ENCODE data around the gene PHB1. TPM values are rescaled to one million over a fixed set of nuclear protein-coding genes. Genes with fewer than 3 reads are reported as not detected.

PHB1 gene
- total RNA-seq = 52.5 TPM

DNA sequence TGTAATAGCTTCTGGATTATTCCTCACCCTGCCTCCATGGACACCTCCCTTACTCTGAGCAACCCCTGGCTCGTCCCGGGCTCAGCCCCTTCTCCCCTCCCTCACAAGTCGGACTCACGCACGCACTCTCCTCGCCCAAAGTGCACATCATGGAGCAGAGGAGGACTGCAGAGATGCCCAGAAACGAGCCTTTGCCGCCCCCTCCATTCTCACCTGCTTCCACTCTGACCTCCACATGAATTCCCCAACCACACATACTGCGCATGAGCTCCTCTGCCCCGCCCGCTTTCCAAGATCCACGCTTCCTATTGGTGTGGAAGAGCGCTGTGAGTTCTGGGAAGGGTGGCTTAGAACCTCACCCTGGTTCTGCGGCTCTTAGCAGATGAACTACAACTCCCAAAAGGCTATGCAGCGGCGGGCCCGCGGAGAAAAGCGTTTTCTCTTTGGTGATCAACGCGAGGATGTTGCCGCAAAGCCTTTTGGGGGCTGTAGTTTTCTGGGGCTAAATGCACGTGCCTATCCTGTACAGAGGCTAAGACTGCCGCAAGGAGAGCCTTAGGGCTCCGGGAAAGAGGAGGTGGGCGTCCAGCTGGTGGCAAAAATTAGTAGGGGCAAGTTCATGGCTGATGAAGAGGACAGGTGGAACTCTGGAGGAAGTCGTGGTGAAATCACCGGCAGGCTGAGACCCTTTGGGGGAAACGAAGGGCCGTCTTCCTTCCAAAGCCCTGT, at the start of gene PHB1:
Gene PHB1 (minus strand): TSS at position 261 of the 729 bp plus-strand sequence. CDS start 1,618 bp downstream, outside the sequence.
- DNase-seq = peak; percentile 98

DNA sequence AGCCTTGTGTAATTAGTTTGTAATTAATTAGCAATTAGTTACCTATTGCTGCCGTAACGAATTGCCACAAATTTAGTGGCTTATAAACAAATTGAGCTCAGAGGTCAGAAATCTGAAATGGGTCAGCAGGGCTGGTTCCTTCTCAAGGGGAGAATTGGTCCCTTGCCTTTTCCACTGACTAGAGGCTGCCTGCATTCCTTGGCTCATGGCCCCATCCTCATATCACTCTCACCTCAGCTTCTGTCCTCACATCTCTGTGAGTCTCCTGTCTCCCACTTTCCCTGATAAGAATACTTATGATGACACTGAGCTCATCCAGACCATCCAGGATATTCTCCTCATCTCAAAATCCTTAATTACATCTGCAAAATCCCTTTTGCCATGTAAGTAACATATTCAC, 49.4 kb upstream of the PHB1 start:
- DNase-seq = no peak

DNA sequence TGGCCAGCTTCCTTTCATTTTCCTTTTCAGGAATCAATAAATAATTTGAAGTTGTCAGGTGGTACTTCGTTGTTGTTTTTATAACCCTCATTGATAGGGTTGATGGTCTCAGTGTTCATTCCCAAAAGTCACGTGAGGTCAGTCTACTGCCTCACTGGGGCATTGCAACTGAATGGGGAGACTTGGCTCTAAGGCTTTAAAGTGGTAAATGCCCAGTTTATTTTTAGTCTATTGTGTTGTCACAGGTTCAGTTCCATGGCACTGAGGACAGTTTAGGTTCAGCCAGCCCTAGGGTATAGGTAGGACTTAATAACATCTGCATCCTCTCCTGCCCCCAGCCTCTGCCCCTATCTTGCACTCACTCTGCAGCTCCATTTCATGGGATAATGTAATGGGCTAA, 46.9 kb upstream of the PHB1 start:
- no peak for DNase-seq

DNA sequence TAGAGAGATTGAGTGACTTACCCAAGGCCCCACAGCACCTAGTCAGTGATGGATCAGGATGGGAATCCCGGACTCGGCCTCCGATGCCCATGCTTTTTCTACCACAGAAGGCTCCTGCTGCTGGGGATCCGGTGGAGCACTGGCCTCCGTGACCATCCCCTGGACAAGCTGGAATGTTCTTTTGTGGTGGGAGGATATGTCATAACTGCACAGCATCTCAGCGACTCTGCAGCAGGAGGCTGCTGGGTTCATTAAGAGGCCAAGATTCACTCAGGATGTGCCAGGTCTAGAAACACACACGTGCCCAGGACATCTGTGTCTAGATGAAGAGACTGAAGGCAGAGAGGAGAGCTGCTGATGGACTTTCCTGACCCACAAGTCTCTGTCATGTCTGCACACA, 45.7 kb upstream of the PHB1 start:
- no peak for DNase-seq

DNA sequence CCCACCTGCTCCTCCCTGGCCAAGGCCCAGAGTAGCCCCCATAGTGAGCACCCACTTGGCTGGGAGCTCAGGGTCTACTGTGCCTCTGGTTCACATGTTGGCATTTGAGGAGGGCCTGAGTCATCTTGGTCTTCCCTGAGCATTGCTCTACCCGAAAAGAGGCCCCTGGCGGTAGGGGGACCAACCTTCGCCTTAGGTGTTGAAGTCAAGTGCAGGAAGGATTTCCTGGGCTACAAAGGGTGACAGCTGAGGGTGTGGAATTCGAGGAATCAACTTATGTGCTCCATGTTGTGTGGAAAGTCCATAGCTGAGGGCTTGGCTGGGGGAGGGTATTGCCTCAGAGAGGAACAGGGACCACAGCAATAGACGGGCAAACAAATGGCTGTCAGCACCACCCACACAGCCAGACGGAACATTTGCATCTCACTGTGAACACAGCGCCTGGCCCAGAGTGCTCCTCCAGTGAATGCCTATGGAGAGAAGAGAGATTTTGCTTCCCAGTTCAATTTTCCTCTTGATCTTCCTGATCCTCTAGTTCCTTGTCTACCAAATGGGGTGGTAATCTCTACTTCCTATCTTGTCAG, 44.8 kb upstream of the PHB1 start:
- DNase-seq = no peak

DNA sequence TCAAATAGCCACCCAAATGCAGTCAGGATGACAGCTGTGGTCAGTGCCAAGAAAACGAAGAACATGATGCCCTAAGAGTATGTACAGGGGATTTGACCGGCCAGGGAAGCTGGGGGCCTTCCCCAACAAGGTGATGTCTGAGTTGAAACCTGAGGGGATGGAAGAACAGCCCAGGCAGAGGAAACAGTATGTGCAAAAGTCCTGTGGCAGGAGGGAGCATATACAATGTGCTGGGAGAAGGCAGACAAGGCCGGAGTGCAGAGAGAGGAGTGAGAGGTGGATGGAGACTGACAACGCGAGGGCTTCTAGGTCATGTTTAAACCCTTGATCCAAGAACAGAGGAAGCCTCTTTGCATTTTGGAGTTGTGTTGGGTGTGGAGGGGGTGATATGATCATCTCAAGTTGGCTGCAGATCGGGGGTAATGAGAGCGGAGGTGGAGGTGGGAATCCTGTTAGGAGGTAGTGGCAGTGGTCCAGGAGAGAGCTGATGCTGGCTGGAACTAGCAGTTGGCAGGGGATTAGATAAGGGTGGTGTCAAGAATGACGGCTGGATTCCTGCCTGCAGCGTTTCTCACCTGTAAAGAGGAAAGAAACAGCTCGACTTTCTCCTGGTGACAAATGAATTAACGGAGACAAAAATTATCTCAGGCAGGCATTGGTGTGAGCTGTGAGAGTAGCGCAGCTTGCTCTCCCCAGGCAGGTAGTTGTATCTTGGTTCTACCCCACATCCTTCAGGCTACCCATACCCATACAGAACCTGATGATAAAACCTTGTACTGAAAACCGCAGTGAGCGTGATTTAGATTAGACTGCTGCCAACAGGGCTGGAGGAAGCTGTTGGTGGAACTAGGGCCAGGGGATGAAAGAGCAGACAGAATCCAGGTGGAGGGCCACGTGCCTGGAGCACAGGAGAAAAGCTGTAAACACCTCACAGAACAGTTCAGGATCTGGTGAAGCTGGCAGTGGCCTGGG, 43.2 kb upstream of the PHB1 start:
- no peak for DNase-seq

DNA sequence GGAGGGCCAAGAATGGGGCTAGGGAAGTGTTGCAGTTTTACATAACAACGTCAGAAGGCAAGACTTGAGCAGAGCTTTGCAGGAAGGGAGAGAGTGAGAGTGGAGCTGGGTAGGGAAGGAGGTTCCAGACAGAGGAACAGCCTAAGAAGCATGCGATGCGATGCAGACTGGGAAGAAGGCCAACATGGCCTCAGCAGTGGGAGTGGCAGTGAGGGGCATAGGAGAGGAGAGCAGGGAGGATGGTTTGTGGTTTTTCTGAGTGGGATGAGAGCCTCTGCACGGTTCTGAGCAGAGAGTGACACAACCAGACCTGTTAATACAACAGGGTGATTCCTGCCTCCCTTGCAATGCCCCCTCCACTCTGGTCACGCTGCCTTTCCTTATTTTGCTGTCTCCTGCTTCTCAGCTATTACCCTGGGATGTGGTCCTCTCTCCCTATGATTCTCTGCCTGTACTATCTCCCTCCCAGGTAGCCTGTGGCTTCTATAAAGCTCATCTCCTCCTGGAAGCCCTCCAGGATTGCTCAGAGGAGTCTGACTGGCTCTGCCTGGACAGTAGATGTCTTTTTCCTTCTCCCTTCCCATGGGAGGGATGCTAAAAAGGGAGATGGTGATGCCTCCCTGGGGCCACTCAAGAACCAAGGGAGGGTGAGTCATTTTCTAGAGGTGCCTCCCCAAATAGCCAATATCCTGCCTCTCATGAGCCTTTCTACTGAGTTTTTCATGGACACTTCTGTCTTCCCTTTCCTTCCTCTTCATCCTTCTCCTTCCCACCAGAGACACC, 41.7 kb upstream of the PHB1 start:
- DNase-seq = peak; percentile 65

DNA sequence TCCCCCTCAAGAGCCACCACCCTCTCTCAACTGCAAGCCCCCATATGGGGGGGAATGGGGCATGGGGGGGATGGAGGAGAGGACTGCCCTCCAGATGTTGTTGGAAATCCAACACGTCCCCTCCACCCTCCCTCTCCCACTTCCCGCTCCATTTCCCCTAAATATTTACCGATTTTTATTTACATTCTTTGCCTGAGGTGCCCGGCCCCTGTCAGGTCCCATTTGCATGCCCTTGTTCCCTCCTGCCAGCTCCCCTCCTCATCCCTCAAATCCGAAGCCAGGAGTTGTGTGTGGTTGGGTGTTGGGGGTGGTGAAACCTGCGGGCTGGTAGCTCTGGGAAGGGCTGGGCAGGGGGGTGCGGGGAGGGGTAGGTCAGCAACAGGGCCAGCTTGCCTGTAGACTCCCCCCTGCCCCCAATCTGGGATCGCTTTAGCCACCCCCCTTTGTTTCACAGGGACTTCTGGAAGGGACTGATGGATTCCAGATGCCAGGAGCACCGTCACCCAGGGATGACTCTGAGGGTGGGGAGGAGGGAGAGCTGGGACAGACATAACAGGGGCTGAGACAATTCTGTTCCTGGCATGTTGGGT, 40.7 kb upstream of the PHB1 start:
- peak; percentile 69 for DNase-seq

DNA sequence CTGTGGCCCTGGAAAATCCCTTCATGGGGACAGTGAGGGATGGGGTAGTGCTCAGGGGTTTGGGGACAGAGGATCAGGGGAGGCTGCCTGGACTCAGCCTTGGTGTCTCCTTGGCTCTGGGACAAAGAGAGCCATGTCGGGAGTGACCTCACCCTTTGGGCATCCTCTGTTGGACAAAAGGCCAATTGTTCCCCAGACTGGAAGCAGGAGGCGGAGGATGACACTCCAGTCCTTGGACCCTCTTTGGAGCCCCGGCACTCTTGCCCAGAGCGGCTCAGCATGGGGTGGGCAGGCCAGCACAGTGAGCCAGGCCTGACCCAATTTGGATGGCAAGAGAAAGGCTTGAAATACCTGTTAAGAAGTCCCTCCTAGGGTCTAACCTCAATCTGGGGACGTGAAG, 39.4 kb upstream of the PHB1 start:
- DNase-seq = no peak

DNA sequence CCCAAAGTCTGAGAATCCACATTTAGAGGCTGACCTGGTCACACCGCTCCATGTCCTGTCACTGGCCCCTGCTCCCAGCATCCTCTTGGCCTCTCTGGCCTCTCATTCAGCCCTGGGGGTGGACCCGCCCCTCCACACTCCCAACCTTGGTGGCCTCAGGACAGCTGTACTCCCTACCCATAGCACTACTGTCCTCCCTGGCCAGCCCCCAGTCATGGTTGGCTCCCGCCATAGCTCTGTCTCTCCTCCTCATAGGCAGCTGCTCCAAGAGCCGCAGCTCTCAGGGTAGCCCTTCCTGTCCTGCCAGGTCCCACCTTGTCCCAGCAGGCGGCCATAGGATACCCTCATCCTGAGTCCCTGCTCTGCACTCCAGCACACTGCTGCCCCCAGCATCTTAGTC, 38.0 kb upstream of the PHB1 start:
- DNase-seq = no peak

DNA sequence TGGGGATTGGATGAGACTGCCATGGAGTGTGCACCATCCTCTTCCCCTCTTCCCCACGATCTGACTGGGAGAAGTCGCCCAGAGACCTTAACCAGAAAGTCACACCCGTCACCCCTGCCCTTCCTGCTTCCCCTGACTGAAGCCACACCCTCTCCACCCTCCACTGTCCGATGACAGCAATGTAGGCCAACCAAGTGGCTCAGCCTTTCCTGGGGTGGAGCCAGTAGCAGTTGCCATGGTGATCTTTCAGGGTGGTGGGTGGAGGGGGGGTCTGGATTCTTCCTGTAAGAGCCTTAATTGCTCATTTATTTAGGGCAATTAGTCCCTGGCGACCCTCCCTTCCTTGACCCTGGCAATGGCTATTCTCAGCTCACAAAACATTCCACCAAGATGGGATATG, 37.5 kb upstream of the PHB1 start:
- no peak for DNase-seq

DNA sequence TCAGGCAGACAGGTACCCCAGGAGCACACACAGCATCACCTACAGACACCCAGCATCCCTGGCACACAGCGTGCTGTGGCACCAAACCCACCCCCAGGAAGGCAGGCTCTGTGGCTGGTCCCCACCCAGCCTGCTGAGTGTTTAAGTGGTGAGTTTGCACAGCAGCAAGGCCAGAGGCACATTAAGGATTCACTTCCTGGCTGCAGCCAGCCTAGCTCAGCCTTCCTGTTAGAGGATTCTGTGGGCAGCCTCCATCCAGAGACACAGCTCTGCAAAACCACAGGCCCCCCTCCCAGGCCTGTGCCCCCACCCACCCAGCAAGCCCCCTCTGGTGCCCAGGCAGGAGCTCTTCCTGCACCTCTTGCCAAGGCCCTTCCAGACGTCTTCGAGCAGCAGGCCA, 36.1 kb upstream of the PHB1 start:
- no peak for DNase-seq

DNA sequence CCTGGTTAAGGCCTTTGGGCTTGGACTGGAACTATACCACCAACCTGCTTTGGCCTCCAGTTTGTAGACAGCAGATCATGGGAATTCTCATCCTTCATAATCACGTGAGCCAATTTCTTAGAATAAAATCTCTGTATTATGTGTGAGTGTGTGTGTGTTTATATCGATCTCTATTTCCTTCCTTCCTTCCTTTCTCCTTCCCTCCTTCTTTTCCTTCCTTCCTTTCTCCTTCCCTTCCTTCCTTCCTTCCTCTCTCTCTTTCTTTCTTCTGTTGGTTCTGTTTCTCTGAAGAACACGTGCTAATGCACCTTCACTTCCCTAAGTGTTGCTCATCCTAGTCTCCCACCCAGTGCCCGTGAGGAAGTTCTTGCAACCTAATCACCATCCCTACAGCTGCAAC, 35.5 kb upstream of the PHB1 start:
- no peak for DNase-seq

DNA sequence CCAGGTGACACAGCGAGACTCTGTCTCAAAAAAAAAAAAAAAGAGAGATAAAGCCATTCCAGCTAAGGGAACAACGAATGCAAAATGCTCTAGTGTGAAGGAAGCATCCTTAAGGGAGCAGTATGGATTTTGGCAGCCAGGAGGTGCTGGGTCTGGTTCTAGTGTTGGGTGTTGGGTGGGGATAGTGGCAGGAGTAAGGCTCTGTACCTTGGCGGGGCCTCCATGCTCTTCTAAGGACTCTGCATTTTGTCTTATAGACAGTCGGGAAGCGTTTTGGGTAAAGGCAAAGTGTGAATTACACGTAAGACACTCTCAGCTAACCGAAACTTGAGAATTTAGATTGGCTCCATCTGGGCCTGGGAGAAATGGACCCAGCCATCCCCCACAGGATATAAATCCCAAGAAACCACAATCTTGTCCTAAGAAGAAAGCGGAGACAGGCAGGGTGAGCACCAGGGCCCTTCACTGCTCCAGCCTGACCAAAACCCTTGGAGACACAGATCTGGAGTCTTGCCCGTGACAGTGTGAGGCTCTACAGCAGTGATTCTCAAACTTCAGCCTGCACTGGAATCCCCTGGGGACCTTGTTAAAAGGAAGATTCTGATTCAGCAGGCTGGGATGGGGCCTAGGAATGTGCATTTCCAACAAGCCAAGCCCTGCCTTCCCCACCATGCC, 33.1 kb upstream of the PHB1 start:
- no peak for DNase-seq

DNA sequence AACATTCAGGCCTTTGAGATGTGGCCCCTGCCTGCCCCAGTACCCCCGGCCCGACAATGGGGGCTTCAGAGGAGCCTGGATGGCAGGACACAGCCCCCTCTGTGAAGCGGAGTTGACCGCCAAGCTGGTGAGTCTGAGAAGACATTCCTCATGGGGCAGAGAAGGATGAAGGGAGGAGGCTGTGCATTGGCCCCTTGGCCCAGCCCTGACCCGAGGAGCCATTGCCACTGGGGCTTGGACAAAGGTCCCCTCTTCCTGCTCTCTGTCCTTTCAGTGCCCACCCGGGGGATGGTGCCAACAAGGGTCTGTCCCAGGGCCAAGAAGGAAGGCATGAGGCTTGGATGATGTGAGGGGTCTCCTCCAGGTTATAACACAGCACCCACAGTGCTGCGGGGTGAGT, 30.9 kb upstream of the PHB1 start:
- DNase-seq = no peak

DNA sequence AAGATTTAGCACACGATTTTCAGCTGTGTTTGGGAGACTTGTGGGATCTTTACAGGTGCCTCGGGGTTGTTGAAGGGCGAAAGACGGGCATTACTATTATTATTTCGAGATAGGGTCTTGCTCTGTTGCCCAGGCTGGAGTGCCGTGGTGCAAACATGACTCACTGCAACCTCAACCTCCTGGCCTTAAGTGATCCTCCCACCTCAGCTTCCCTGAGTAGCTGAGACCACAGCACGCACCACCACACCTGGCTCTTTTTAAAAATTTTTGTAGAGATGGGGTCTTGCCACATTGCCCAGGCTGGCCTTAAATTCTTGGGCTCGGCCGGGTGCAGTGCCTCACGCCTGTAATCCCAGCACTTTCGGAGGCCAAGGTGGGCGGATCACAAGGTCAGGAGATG, 29.7 kb upstream of the PHB1 start:
- no peak for DNase-seq

DNA sequence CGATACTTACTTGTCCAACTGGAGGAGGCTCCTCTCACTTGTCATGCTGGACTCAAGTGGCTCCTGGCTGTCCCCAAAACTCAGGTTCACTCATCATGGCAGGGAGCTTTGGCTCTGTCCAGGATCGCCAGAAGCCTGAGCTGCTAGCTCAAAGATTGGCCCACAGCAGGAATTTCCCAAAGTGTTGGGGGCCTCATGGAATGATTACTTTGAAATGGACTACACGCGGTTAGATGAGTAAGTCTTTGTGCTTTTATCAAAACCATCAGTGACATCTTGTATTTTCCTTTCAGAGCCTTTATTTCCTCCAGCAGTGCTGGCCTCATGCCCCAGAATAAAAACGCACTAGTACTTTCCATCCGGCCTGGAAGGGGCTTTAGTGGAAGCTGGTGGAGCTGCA, 29.2 kb upstream of the PHB1 start:
- DNase-seq = peak; percentile 48

DNA sequence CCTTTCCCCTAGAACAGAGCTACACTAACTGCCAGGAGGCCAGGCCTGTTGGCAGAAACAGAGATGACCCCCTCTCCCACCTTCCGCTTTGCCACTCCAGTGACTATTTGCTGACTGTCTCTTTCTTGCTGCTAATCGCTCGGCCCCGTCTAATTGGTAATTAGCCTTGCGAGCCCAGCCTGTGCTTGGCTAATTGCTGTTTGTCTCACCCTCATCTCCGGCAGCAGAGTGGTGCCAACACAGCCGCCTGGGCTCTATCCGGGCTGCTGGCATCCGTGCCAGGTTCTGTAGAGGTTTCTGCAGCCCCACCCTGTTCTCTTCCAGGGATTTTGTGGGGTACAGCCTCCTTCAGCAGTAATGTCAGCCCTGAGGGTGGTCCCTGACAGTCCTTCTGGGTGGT, 27.4 kb upstream of the PHB1 start:
- no peak for DNase-seq

DNA sequence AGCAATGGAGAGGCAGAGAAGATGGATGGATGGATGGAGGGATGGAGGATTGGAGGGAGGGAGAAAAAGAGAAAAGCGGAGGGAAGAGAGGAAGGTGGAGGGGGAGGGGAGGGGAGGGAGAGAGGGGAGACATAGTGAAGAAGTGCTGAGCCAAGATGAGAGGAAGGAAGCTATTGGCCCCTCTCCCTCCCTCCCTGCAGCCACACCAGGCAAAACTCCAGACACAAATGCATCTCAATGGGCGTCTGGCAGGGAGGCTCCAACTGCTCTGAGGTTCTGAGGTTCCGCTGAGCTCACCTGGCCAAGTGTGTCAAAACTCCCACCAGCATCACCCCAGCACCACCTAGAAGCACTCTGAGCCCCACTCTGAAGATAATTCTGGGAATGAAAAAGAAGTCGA, 26.9 kb upstream of the PHB1 start:
- no peak for DNase-seq

DNA sequence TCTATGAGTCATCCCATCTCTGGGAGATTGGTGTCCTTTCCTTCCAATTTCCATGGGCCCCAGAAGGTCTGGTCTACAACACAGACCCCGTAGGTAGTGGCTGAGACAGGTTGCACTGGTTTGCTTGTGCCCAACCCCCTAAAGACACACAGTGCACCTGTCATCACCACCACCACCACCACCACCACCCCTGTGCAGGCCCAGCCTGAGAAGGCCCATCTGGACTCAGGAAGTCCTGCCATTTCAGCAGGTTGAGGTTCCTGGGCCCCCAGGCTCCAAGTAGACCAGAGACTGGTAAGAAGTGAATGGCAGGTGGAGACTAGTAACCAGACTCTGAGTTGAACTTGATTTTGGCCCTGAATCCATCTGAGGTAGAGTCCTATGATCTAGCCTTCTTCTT, 25.9 kb upstream of the PHB1 start:
- DNase-seq = no peak

Data from skin of body (tissue), 2 donors.